Measurements from ENCODE around the gene PAFAH2. TPM values are rescaled to one million over a fixed set of nuclear protein-coding genes. Genes with fewer than 3 reads are reported as not detected.

Gene PAFAH2
- total RNA-seq (2014; rRNA removed; shearing (Covaris generic)), result 7.6 and 13.0 TPM in 2 replicates

- peak; percentile 99 for DNase-seq (ENCODE audit: low spot score)
Observed at GRCh38 chr1:25997828-25998761, at the start of gene PAFAH2. TSS of gene PAFAH2 (minus strand) at chr1:25998063. CDS start at chr1:25990816, 7,247 bp downstream.

DNA sequence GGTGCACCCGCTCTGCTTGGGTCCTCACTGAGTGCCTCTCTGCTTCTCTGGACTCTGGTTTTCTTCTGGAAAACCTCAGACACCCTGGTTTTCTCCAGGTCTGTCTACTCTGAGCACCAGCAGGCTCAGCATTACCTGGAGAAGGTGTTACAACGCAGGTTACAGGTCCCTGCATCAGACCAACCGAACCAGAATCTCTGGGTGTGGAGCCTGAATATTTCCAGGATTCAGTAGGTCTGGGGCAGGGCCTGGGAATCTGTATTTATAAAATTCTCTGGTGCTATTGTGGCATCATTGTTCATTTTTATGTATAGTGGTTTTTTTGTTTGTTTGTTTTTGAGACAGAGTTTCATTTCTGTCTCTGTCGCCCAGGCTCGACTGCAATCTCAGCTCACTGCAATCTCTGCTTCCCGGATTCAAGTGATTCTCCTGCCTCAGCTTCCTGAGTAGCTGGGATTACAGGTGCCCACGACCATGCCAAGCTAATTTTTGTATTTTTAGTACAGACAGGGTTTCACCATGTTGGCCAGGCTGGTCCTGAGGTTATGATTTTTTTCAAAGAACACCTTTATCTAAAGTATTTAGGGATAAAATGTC, 49.5 kb upstream of the PAFAH2 start:
- DNase-seq (ENCODE audit: low spot score), result no peak

DNA sequence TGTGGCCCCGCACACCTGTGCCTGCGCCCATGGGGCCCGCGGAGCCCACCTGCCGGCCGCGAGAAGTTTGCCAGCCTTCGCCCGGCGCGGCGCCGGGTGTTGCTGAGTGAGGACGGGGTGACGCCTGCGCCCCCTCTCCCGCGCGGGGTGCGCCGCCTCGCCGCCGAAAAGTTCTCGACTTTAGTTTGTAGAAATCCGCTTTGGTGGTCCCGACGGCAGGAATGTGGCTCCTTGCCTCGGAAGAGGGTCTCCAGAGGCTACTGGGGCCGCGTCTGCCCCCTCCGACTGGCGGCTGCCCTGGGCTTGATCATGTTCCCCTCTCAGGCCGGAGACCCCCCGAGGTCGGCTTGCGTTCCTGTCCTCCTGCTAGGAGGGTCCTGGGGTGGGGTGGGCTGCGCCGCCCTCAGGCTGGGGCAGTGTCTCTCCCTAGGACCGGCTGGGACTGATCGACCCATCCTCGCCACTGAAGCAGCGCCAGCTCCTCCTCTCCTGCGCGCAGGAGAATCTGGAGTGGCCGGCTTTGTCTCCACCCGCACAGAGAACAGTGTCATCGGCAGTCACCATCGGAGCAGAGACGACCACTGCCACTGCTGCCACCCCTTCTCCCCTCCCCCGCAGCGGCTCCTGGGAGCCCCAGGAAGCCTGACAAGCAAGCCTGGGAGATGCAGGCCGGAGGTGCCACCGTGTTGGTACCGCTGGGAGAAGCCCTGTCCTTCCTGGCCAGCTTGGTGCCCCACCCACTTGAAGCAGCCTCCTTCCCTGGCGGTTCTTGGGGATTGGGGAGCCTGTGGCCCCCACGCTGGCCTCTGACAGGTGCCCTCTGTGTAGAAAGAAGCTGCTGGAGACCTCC, 48.6 kb upstream of the PAFAH2 start:
- DNase-seq (ENCODE audit: low spot score), result no peak

DNA sequence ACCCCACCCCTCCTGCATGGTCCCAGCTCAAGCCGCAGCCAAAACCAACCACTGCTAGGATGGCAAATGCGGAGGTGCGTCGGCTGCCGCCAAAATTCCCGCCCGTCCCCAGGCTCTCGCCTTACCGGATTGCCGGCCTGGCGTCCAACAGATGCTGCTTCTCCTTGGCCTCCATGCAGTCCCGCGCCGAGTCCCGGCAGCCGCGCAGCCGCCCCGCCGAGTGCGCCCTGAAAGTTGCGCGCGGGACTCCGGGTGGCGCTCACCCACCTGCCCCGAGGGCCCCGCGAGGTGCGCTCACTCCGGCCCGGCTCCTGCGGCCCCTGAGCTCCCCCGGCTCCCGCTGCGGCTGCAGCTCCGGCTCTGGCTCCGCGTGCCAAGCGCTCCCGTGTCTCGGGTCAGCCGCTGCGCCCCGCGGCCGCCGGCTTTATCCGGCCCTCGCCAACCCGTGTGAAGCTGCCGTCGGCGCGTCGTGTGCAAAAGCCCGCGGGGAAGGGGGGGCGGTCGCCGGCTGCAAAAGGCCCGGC, 47.9 kb upstream of the PAFAH2 start, which contains the start of gene SLC30A2:
Gene SLC30A2, minus strand, starts transcription at position 397 of the 524 bp plus-strand sequence. Its CDS starts 222 bp downstream, at position 175.
- DNase-seq (ENCODE audit: low spot score), result no peak

- no peak for DNase-seq (ENCODE audit: low spot score)
Observed at GRCh38 chr1:26044971-26045721, 47.3 kb upstream of the PAFAH2 start.

DNA sequence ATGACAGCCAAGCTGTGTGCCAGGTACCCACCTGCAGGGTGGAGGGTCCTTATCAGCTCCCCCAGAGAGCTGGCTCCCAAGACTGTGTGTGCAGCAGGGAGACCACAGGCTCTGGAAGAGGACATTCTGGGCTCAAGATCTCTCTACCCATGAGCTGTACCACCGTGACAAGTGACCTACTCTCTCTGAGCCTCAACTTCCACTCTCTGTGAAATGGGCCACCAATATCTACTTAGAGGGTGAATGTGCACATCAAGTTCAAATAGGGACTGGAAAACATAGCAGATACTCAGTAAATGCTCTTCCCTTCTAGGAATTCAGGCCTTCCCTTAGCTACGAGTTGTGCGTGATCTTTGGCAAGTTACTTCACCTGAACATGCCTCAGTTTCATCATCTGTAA, 46.6 kb upstream of the PAFAH2 start:
- no peak for DNase-seq (ENCODE audit: low spot score)

DNA sequence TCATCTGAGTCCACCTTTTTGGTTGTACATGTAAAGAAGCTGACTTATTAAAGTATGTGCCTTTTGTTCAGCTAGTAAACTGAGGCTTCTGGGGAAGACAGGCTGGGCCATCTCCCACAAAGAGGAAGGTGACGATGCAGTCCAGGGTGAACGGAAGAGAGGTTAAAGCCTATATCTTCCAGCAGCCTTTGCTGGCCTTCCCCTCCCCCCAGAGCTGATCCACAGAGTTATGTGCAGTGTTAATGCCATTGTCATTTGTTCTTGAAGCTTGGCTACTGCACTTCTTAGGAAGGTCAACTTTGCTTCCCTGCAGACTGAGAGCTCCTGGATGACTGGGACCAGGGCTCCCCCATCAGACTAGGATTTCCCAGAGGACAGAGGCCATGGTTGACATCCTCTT, 45.9 kb upstream of the PAFAH2 start:
- no peak for DNase-seq (ENCODE audit: low spot score)

GRCh38 chr1:26041978-26042377, 44.1 kb upstream of the PAFAH2 start:
- DNase-seq (ENCODE audit: low spot score), result no peak

DNA sequence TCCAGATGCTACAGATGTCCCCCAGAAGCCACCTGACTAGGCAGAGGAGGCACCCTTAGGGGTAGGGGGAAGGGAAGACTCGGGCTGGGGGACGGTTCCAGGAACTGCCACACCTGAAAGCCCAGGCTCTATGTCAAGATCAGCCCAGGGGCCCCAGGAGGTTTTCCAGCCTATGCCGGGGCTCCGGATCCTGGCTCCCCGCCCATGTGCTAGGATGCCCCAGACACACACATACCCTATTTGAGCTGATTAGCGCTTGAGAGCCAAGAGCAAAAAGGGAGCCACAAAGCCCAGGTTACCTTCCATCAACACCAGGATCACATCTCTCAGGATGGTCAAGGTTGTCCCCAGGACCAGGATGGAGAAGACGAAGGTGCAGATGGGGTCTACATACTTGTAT, 43.5 kb upstream of the PAFAH2 start:
- DNase-seq (ENCODE audit: low spot score), result no peak

- DNase-seq (ENCODE audit: low spot score), result no peak
Observed at GRCh38 chr1:26038904-26039303, 41.0 kb upstream of the PAFAH2 start.

GRCh38 chr1:26038477-26038876, 40.6 kb upstream of the PAFAH2 start:
- DNase-seq (ENCODE audit: low spot score), result no peak

DNA sequence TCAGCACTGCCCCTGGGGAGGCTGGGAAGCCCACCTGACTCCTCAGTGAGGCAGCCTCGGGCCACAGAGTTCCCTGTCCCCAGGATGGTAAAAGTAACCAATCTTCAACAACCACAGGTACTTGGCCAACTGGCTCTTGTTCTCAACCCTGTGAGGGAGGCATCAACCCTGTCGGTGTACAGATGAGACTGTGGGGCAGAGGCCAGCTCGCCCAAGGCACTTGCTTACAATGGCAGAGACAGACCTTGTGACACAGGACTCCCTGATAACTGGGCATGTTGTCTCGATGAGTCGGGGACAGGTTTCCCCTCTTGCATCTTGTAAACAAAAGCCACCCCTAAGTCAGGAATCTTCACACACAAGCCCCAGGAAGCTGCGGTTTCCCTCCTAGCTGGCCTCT, 40.0 kb upstream of the PAFAH2 start:
- DNase-seq (ENCODE audit: low spot score), result no peak

GRCh38 chr1:26036756-26037281, 39.0 kb upstream of the PAFAH2 start:
- no peak for DNase-seq (ENCODE audit: low spot score)

- DNase-seq (ENCODE audit: low spot score), result peak; percentile 85
Observed at GRCh38 chr1:26035959-26036755, 38.3 kb upstream of the PAFAH2 start.

DNA sequence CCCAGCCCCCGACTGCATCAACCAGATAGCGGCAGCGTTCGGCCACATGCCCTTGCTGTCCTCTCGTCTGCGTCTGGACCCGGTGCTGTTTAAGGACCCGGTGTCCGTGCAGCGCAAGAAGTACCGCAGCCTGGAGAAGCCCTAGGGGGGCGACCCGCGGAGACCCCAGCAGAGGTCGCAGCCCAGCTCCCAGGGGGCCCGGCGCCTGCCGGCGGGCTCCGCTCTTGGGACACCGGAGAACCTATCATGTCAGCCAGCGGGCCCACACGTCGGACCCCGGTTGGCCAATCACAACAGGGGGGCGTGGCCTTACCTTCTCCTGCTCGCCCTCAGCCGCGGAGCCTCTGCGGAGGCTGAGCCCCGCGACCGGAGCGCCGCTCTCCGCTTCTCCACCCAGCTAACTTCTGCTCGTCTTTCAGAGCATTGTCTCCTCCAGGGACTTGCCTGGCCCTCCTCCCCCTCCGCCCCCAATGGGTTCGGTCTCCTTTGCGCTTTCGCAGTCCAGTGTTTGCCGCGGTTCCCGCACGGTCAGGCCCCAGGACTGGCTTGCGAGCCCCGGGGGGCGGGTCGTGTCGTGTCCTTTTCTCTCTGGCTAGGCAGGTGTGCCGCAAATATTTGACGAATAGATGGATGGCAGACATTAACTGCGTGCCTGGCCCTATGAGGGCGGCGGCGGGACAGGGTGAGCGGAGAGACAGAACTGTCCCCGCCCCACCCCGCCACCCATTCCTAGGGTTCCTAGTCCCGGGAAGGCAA, 37.5 kb upstream of the PAFAH2 start:
- DNase-seq (ENCODE audit: low spot score), result peak; percentile 91

- DNase-seq (ENCODE audit: low spot score), result no peak
Observed at GRCh38 chr1:26034504-26035202, 36.8 kb upstream of the PAFAH2 start.

- no peak for DNase-seq (ENCODE audit: low spot score)
Observed at GRCh38 chr1:26032656-26033357, 34.9 kb upstream of the PAFAH2 start.
